Endothelial cell of umbilical vein (primary cell): ENCODE results near the gene SRPK2. TPM values are rescaled to one million over a fixed set of nuclear protein-coding genes. Genes with fewer than 3 reads are reported as not detected.

ENCODE experiments used
- BruUV-seq: library from RNA; stranded (reverse); fragments of 400-500 nt; replicated peaks from 2 replicates; lab custom pipeline; 2021; lab: Mats Ljungman, UMichigan
- CTCF ChIA-PET: fragments of 300-600, 350-600 bp; sonication (Branson Sonifier 250); formaldehyde crosslinking; loops from one replicate; lab custom pipeline; 2021; ENCODE audit warnings: antibody characterized with exemption, inconsistent platforms; lab: Charles Lee
- POLR2A ChIA-PET: fragments of 300-600, 350-600 bp; sonication (Branson Sonifier 250); formaldehyde crosslinking; loops from one replicate; lab custom pipeline; 2021; ENCODE audit warnings: antibody characterized with exemption, inconsistent platforms; lab: Charles Lee
- DNase-seq: peaks from one replicate; pipeline ENCODE4 v3.0.0-alpha.2; 2011; ENCODE audit warnings: low read depth, low spot score
- FAIRE-seq: peaks from 2 replicates; lab custom pipeline; 2011; peaks lifted over from hg19 to GRCh38; lab: Jason Lieb, UNC
- H2AFZ ChIP-seq: 2 replicates; pipeline ENCODE4 v1.6.0; 2012; ENCODE audit warnings: low read depth, low read length, control low read depth, inconsistent platforms
- H3K27ac ChIP-seq: 2 replicates; pipeline ENCODE4 v1.5.1; 2011; ENCODE audit warnings: low read depth, mild to moderate bottlenecking, control low read depth, low read length, moderate library complexity; ENCODE audit not compliant: insufficient read depth
- H3K27me3 ChIP-seq, 2 experiments: 2 replicates each; pipeline versions ENCODE4 v1.6.0 to v1.6.1; 2011; ENCODE audit warnings: low read length in 2 of 2, mixed read lengths in 1 of 2; ENCODE audit not compliant: control insufficient read depth in 2 of 2, insufficient read depth in 2 of 2
- H3K36me3 ChIP-seq, 2 experiments: 2 replicates in 1 of 2; 3 replicates in 1 of 2; pipeline ENCODE4 v1.5.1; 2011; ENCODE audit warnings: low read length in 2 of 2, mild to moderate bottlenecking in 1 of 2, moderate library complexity in 1 of 2; ENCODE audit not compliant: control insufficient read depth in 2 of 2, insufficient read depth in 2 of 2; ENCODE audit errors: extremely low read depth in 1 of 2
- H3K4me1 ChIP-seq: 3 replicates; pipeline ENCODE4 v1.5.1; 2011; ENCODE audit warnings: mild to moderate bottlenecking, low read length; ENCODE audit not compliant: control insufficient read depth, insufficient read depth; ENCODE audit errors: extremely low read depth
- H3K4me2 ChIP-seq: 2 replicates; pipeline ENCODE4 v1.6.1; 2011; ENCODE audit warnings: low read length, control low read depth, mixed read lengths; ENCODE audit not compliant: insufficient read depth
- H3K4me3 ChIP-seq, 3 experiments: fragments of 200-600 bp in 1 of 3; sonication (generic), shearing (Covaris generic) in 1 of 3; replicated peaks in 1 of 3; 2 replicates each; pipeline ENCODE4 v1.5.1; 2011 to 2016; ENCODE audit warnings: control low read depth in 3 of 3, low read length in 3 of 3, mild to moderate bottlenecking in 2 of 3, inconsistent platforms in 1 of 3, low read depth in 1 of 3, moderate library complexity in 1 of 3; ENCODE audit not compliant: insufficient read depth in 1 of 3
- H3K79me2 ChIP-seq: 2 replicates; pipeline ENCODE4 v1.6.0; 2012; ENCODE audit warnings: low read length, inconsistent platforms; ENCODE audit not compliant: control insufficient read depth, insufficient read depth
- H3K9ac ChIP-seq: replicated peaks from 2 replicates; pipeline ENCODE3; 2011; ENCODE audit warnings: low read length, control low read depth; ENCODE audit not compliant: insufficient read depth; ENCODE audit errors: extremely low read depth
- H3K9me1 ChIP-seq: replicated peaks from 3 replicates; pipeline ENCODE4 v1.6.0; 2011; ENCODE audit warnings: mild to moderate bottlenecking, low read length; ENCODE audit not compliant: control insufficient read depth, insufficient read depth; ENCODE audit errors: extremely low read depth
- H3K9me3 ChIP-seq: replicated peaks from 2 replicates; pipeline ENCODE4 v1.5.1; 2012; ENCODE audit warnings: low read length, inconsistent platforms; ENCODE audit not compliant: control insufficient read depth, insufficient read depth
- H4K20me1 ChIP-seq: replicated peaks from 2 replicates; pipeline ENCODE3; 2011; ENCODE audit warnings: mild to moderate bottlenecking, low read length; ENCODE audit not compliant: control insufficient read depth, insufficient read depth; ENCODE audit errors: extremely low read depth
- CTCF ChIP-seq, 2 donors: IDR thresholded peaks; 1 replicate in 1 of 2; 2 replicates in 1 of 2; pipeline ENCODE4 v1.5.1; 2011; ENCODE audit warnings: low read length in 2 of 2, mild to moderate bottlenecking in 2 of 2, moderate library complexity in 2 of 2, control low read depth in 1 of 2, inconsistent platforms in 1 of 2, low read depth in 1 of 2; ENCODE audit not compliant: insufficient read depth in 1 of 2; ENCODE audit errors: extremely low read depth in 1 of 2
- EZH2 ChIP-seq: IDR thresholded peaks from 2 replicates; pipeline ENCODE4 v1.6.1; 2012; ENCODE audit warnings: borderline replicate concordance, low read depth, mild to moderate bottlenecking, moderate library complexity, low read length, inconsistent platforms; ENCODE audit not compliant: severe bottlenecking
- GATA2 ChIP-seq: IDR thresholded peaks from 2 replicates; pipeline ENCODE4 v1.7.0; 2011; ENCODE audit warnings: low read depth, mild to moderate bottlenecking, moderate library complexity, mixed read lengths, low read length; ENCODE audit not compliant: insufficient read length, insufficient read depth
- JUN ChIP-seq: IDR thresholded peaks from 2 replicates; pipeline ENCODE4 v1.6.1; 2011; ENCODE audit warnings: borderline replicate concordance, low read depth; ENCODE audit not compliant: insufficient read length, insufficient read depth
- MAX ChIP-seq: IDR thresholded peaks from 2 replicates; pipeline ENCODE4 v1.6.1; 2011; ENCODE audit not compliant: insufficient read depth, insufficient read length
- MYC ChIP-seq: IDR thresholded peaks from one replicate; pipeline ENCODE4 v1.6.1; 2011; ENCODE audit warnings: mild to moderate bottlenecking, low read depth, low read length
- POLR2A ChIP-seq: IDR thresholded peaks from 2 replicates; pipeline ENCODE4 v1.6.1; 2012; ENCODE audit warnings: low read depth, mild to moderate bottlenecking, control low read depth, low read length
- POLR2AphosphoS5 ChIP-seq: IDR thresholded peaks from 2 replicates; pipeline ENCODE4 v1.6.1; 2012; ENCODE audit warnings: low read depth, mild to moderate bottlenecking, control low read depth, low read length, moderate library complexity; ENCODE audit not compliant: insufficient read depth
- dilution Hi-C: fragments of 300-500 bp; cut with MboI; formaldehyde crosslinking; loops from one replicate; pipeline ENCODE4 v1.15.0; 2019; ENCODE audit warnings: low sequenced_read_pairs; ENCODE audit not compliant: extremely low pct_ligation_motif_present
- intact Hi-C: fragments of 100-400 bp; cut with micrococcal nuclease; formaldehyde crosslinking; loops from one replicate; pipeline ENCODE4 v1.10.0; 2022
- polyA plus RNA-seq, 4 experiments: library from polyadenylated mRNA; depleted of rRNA in 3 of 4; stranded (reverse) in 3 of 4; unstranded in 1 of 4; fragments of >200 nt; gene quantifications; 2 replicates each; pipeline versions ENCODE4 v1.2.1 to v1.2.3, GENCODE V29; 2011 to 2012; ENCODE audit warnings: missing spikeins in 1 of 4
- total RNA-seq: library from RNA; stranded (reverse); gene quantifications from 2 replicates; pipeline ENCODE4 v1.2.3, GENCODE V29; 2021

The SRPK2 gene
- total and polyA plus RNA-seq, 2 donors (not counting 3 experiments of a cell fraction or from before 2014, with no cell fraction given) = 13.4 to 55.2 TPM

GRCh38 chr7:105376908-105377533 is 11.7 kb downstream of the SRPK2 start:
- Histone ChIP-seq H3K4me2 (no peak overlapping the region), H3K4me3 (no peak overlapping the region), H3K9me1 (no peaks in the 10 kb centered on the region), H2AFZ (no peak overlapping the region), H3K9me3 (no peaks in the 10 kb centered on the region), H3K36me3 (no peaks in the 10 kb centered on the region), H3K79me2 (peaks cover 85% of the 10 kb centered on the region), H4K20me1 (peaks cover 3% of the 10 kb centered on the region), H3K4me1 (peaks cover 15% of the 10 kb centered on the region), H3K27me3 (no peaks in the 10 kb centered on the region), H3K27ac (no peak overlapping the region), H3K9ac (no peak overlapping the region)
- ChIA-PET CTCF (interaction anchor here (1.3 kb wide), 1 partner anchor 21 kb away, joined by 3 read pairs; no protein-coding TSS in a partner anchor), POLR2A (no interaction called here)
- no peak for DNase-seq
- dilution Hi-C loops (no loop called here), intact Hi-C loops (no loop called here)
- TF ChIP-seq EZH2 = no peak
- TF ChIP-seq GATA2 = no peak
- no peak for TF ChIP-seq POLR2AphosphoS5
- FAIRE-seq = no peak
- no TSS peak for BruUV-seq

GRCh38 chr7:105369944-105370343 is 18.8 kb downstream of the SRPK2 start:
- FAIRE-seq = no peak
- Histone ChIP-seq H3K9me1 (peaks cover 4% of the 10 kb centered on the region), H3K4me3 (no peak overlapping the region), H3K4me1 (peaks cover 17% of the 10 kb centered on the region), H3K36me3 (no peaks in the 10 kb centered on the region), H2AFZ (no peak overlapping the region), H3K27me3 (no peaks in the 10 kb centered on the region), H3K9me3 (no peaks in the 10 kb centered on the region), H3K4me2 (peak overlapping the region; percentile 51), H3K27ac (no peak overlapping the region), H4K20me1 (peaks cover 3% of the 10 kb centered on the region), H3K9ac (no peak overlapping the region), H3K79me2 (peaks cover 89% of the 10 kb centered on the region)
- BruUV-seq = no TSS peak
- ChIA-PET CTCF (interaction anchor here (1.3 kb wide), 1 partner anchor 24 kb away, joined by 3 read pairs; no protein-coding TSS in a partner anchor), POLR2A (no interaction called here)
- intact Hi-C loops (no loop called here), dilution Hi-C loops (no loop called here)
- TF ChIP-seq POLR2A (no peak), CTCF (IDR thresholded peaks at IDR 0.05; ENCODE audit: extremely low read depth in 1 of 2, insufficient read depth in 1 of 2, low read depth in 1 of 2, low read length in 2 of 2) (no peak), JUN (no peak), POLR2AphosphoS5 (no peak), GATA2 (peak; percentile 41), MYC (no peak), MAX (no peak)
- DNase-seq = no peak
